Endodermal cell (in vitro differentiated cells): ENCODE results near the gene TSC22D4. TPM values are rescaled to one million over a fixed set of nuclear protein-coding genes. Genes with fewer than 3 reads are reported as not detected.

Source experiments
- DNase-seq: peaks from one replicate; pipeline ENCODE4 v3.0.0-alpha.2; 2017
- H3K27ac ChIP-seq: 2 replicates; pipeline ENCODE4 v1.5.1; 2013; ENCODE audit warnings: mild to moderate bottlenecking, low read depth, low read length, moderate library complexity
- H3K27me3 ChIP-seq: 2 replicates; pipeline ENCODE4 v1.6.1; 2013; ENCODE audit warnings: mild to moderate bottlenecking, low read length, moderate library complexity; ENCODE audit not compliant: insufficient read depth, control insufficient read depth, poor library complexity, severe bottlenecking
- H3K36me3 ChIP-seq: 2 replicates; pipeline ENCODE4 v1.7.0; 2013; ENCODE audit warnings: mild to moderate bottlenecking, low read length, moderate library complexity; ENCODE audit not compliant: control insufficient read depth, insufficient read depth
- H3K4me1 ChIP-seq: one replicate; pipeline ENCODE4 v1.7.0; 2013; ENCODE audit warnings: low read length; ENCODE audit not compliant: control insufficient read depth, insufficient read depth
- H3K4me3 ChIP-seq: 2 replicates; pipeline ENCODE4 v1.5.1; 2013; ENCODE audit warnings: mild to moderate bottlenecking, low read length, moderate library complexity
- H3K9ac ChIP-seq: 2 replicates; pipeline ENCODE4 v1.6.1; 2013; ENCODE audit warnings: mild to moderate bottlenecking, low read length, moderate library complexity; ENCODE audit not compliant: poor library complexity, severe bottlenecking; ENCODE audit errors: extremely low read depth
- H3K9me3 ChIP-seq: 2 replicates; pipeline ENCODE4 v1.6.1; 2013; ENCODE audit warnings: mild to moderate bottlenecking, low read length, moderate library complexity; ENCODE audit not compliant: control insufficient read depth
- H3K27ac Mint-ChIP-seq: 2 replicates; pipeline ENCODE4 v1.8.0; 2020; ENCODE audit warnings: mixed read lengths
- H3K27me3 Mint-ChIP-seq: 2 replicates; pipeline ENCODE4 v1.8.0; 2021; ENCODE audit warnings: mild to moderate bottlenecking, mixed read lengths; ENCODE audit not compliant: insufficient read depth
- H3K36me3 Mint-ChIP-seq: 2 replicates; pipeline ENCODE4 v1.8.0; 2020; ENCODE audit warnings: low read depth, mixed read lengths
- H3K4me1 Mint-ChIP-seq: 2 replicates; pipeline ENCODE4 v1.8.0; 2020; ENCODE audit warnings: mixed read lengths
- H3K4me3 Mint-ChIP-seq: 2 replicates; pipeline ENCODE4 v1.8.0; 2020; ENCODE audit warnings: mild to moderate bottlenecking, moderate library complexity, mixed read lengths
- H3K9me3 Mint-ChIP-seq: 2 replicates; pipeline ENCODE4 v1.8.0; 2020; ENCODE audit warnings: mild to moderate bottlenecking, mixed read lengths
- WGBS, 2 experiments: methylation state at CpG; one replicate each; pipeline versions ENCODE4 v1.1.5 to v1.1.7; 2013; ENCODE audit warnings: missing lambda C conversion rate in 2 of 2, mixed read lengths in 1 of 2; ENCODE audit not compliant: insufficient coverage in 1 of 2, insufficient read length in 1 of 2; 5-methylcytosine and 5-hydroxymethylcytosine counted together
- total RNA-seq, 2 donors: library from RNA; stranded (reverse); fragmentation: NEBNext Ultra II Directional in 1 of 2; extraction: Animal tissue kit (Norgen Biotek cat#: 25700) in 1 of 2; gene quantifications; 2 replicates in 1 of 2; 3 replicates in 1 of 2; pipeline ENCODE4 v1.2.1, GENCODE V29; 2021
- TF ChIP-seq, protein P1 (sequence below): fragments of 200-600 bp; sonication (generic); conservative IDR thresholded peaks from 2 replicates; pipeline ENCODE4 v1.5.0; 2021; ENCODE audit warnings: antibody characterized with exemption, mild to moderate bottlenecking

The TSC22D4 gene
- total RNA-seq, 2 donors from 2014 or later = 30.9 to 35.2 TPM

DNA sequence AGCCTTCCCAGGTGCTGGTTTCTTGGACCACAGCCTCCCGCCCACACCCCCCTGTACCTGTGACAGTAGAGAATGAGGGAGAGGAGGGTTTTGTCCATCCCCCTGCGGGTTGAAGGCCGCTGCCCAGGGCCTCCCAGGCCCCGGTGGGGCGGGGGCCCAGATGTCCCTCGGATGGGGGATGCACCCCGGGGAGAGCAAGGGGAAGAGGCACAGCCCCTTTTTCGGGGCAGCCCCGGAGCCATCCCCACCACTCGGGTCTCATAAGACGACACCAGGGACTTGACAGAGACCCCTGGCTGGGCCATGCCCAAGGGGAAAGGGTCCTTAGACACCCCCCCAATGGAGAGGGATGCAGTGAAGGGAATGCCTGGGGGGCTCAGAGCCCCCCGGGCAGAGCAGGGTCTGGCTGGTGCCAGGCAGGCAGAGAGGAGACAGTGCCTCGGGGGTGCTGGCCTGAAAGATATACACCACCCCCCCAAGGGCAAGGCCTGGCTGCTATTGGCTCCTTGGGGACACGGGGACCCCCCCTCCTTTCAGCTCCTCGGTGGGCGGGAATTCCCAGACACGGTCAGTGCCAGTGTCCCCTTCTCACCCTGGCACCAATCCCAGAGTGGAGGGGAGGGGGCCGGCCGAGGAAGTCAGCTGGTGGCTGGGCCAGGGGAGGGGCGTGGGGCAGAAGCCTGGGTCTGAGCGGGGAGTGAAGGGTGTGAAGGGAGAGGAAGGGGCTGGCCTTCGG is 11.2 kb downstream of the TSC22D4 start:
- Mint-ChIP-seq H3K9me3 (no peaks in the 10 kb centered on the region), H3K27me3 (no peaks in the 10 kb centered on the region), H3K27ac (no peak overlapping the region), H3K4me3 (no peak overlapping the region), H3K36me3 (peaks cover 6% of the 10 kb centered on the region), H3K4me1 (peaks cover 2% of the 10 kb centered on the region)
- Histone ChIP-seq H3K36me3 (peaks cover 16% of the 10 kb centered on the region), H3K27ac (no peak overlapping the region), H3K9me3 (no peaks in the 10 kb centered on the region), H3K9ac (no peak overlapping the region), H3K27me3 (no peaks in the 10 kb centered on the region), H3K4me3 (no peak overlapping the region), H3K4me1 (no peaks in the 10 kb centered on the region)
- DNase-seq = peak; percentile 39
- TF ChIP-seq, protein P1, sequence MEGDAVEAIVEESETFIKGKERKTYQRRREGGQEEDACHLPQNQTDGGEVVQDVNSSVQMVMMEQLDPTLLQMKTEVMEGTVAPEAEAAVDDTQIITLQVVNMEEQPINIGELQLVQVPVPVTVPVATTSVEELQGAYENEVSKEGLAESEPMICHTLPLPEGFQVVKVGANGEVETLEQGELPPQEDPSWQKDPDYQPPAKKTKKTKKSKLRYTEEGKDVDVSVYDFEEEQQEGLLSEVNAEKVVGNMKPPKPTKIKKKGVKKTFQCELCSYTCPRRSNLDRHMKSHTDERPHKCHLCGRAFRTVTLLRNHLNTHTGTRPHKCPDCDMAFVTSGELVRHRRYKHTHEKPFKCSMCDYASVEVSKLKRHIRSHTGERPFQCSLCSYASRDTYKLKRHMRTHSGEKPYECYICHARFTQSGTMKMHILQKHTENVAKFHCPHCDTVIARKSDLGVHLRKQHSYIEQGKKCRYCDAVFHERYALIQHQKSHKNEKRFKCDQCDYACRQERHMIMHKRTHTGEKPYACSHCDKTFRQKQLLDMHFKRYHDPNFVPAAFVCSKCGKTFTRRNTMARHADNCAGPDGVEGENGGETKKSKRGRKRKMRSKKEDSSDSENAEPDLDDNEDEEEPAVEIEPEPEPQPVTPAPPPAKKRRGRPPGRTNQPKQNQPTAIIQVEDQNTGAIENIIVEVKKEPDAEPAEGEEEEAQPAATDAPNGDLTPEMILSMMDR = no peak
- WGBS, 2 experiments = 86 to 90% methylated on average over 9 to 22 of the region's 22 CpGs

DNA sequence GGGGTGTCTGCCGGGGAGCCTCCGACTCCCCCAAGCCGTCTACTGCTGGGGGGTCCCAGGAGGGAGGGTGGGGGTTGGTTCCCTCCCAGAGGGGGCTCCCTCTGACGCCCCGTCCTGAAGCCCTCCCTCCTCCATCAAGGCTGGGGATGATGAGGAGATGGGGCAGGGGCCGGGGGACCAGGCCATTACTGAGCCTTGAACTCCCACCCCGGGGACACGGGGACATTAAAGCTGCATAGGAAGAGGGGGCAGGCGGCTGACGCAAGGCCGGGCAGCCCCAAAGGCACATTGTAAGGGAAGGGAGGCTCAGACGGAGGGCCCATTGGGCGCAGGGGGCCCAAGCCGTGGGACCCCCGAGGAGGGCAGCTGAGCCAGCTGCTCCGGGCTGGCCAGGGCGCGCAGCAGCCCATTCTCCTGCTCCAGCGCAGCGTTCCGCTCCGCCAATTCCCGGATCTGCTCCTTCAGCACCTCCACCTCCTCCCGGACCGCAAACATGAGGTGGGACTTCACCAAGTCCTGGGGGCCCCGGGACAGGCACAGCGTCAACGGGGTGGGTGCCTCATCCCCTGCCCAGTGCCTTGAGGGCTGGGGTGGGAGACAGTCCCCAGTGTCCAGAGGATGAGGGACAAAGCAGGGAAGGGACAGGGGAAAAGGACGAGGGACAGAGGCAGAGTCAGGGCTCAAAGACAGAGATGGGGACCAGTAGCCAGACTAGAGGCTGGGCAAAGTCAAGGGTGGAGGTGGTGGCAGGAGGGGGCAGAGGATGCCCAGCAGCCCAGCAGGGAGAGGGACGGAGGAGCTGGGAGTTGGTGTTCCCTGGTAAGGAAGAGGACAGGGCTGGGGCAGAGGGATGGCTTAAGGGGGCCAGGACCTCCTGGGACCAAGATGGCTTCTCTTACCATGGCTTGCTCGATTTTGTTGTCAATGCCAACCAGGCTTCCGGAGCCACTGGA is 12.1 kb downstream of the TSC22D4 start:
- no peak overlapping the region for H3K27ac Mint-ChIP-seq
- H3K9me3 ChIP-seq = no peaks in the 10 kb centered on the region
- no peak overlapping the region for H3K27ac ChIP-seq
- H3K27me3 ChIP-seq = no peaks in the 10 kb centered on the region
- TF ChIP-seq, protein P1 = no peak
- no peak overlapping the region for H3K4me3 ChIP-seq
- peaks cover 16% of the 10 kb centered on the region for H3K36me3 ChIP-seq
- H3K36me3 Mint-ChIP-seq = peaks cover 6% of the 10 kb centered on the region
- H3K4me1 Mint-ChIP-seq = peaks cover 1% of the 10 kb centered on the region
- WGBS, 2 experiments = 86 to 94% methylated on average over 15 to 32 of the region's 32 CpGs
- no peaks in the 10 kb centered on the region for H3K27me3 Mint-ChIP-seq
- H3K9ac ChIP-seq = no peak overlapping the region
- no peaks in the 10 kb centered on the region for H3K9me3 Mint-ChIP-seq
- peak; percentile 48 for DNase-seq
- H3K4me3 Mint-ChIP-seq = no peak overlapping the region
- no peaks in the 10 kb centered on the region for H3K4me1 ChIP-seq

DNA sequence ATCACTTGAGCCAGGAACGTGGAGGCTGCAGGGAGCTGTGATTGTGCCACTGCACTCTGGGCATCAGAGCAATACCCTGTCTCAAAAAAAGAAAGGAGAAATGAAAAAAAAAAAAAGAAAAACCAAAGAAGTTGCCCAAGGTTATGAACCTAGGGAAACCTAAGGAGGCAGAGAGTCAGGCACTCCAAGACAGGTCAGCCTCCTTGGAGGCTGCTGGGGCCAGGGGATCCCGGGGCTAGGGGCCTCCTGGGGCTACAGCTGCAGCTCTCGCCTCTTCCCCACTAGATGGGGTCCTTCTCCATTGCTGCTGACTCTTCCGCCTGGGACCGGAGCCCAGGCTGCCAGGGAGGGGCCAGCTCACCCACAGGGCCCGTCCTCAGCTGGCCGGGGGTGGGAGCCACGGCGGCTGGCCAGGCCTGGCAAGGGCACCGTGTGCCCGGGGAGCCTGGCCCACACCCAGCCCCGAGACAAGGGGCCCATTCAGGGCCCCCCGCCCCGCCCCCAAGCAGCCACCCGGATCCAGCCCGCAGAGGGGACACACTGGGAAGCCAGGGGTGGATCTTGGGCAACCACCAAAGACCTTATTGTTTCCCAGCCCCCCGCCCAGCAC is 13.2 kb downstream of the TSC22D4 start:
- Mint-ChIP-seq H3K27me3 (no peaks in the 10 kb centered on the region), H3K36me3 (peaks cover 5% of the 10 kb centered on the region), H3K4me3 (no peak overlapping the region), H3K9me3 (no peaks in the 10 kb centered on the region), H3K27ac (no peak overlapping the region), H3K4me1 (no peaks in the 10 kb centered on the region)
- TF ChIP-seq, protein P1 = peak; percentile 78
- H3K27ac ChIP-seq = no peak overlapping the region
- H3K4me1 ChIP-seq = no peaks in the 10 kb centered on the region
- no peak overlapping the region for H3K4me3 ChIP-seq
- WGBS, 2 experiments = 30 to 37% methylated on average over 7 to 17 of the region's 17 CpGs
- H3K9me3 ChIP-seq = no peaks in the 10 kb centered on the region
- no peak overlapping the region for H3K9ac ChIP-seq
- no peaks in the 10 kb centered on the region for H3K27me3 ChIP-seq
- peak; percentile 87 for DNase-seq
- H3K36me3 ChIP-seq = peaks cover 16% of the 10 kb centered on the region
